ENCODE measurements around the gene SIM1. TPM values are rescaled to one million over a fixed set of nuclear protein-coding genes. Genes with fewer than 3 reads are reported as not detected.
A peak's percentile ranks its signal among the peaks of the same experiment; 100 is the strongest.

SIM1 gene
- total RNA-seq, 2 donors from 2014 or later = not detected

DNA sequence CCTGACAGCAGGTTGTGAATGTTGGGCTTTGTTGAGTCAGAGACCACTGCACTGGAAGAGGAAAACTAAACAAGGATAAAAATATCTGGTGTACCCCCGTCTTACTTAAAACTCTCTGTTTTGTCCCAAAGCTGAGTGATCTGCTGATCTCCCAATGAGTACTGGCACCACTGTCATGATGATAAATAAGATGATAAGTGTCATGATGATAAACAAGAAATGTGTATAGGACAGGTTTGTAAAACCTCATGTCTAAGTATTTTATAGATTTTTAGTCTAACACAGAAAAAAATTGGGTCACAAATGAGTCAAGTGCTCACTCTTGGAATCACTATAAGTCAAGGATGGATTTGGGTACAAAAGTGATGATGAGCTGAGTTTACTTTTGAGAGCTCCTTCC lies 8.5 kb upstream of the SIM1 start:
- DNase-seq = no peak
- intact Hi-C loops (cut with DNase I, micrococcal nuclease) = no loop called here
- no peak for ATAC-seq

DNA sequence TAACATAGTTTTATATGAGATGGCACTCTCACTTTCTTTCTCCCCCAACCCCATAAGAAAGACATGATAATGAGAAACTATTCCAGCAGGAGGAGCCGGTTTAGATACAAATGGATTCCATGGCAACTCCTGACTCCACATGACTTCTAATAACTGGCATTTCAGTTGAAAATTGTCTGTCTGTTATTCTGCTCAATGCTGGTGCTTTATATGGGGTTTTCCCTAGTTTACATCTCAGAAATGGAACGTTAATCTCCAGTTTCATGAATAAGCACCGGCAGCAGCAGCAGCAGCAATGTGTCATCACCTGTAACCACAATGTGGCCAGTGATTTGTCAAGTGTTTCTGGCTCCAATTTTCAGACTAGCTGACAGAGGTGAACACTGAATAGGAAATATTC lies 8.0 kb upstream of the SIM1 start:
- ATAC-seq = no peak
- intact Hi-C loops (cut with DNase I, micrococcal nuclease) = no loop called here
- no peak for DNase-seq

DNA sequence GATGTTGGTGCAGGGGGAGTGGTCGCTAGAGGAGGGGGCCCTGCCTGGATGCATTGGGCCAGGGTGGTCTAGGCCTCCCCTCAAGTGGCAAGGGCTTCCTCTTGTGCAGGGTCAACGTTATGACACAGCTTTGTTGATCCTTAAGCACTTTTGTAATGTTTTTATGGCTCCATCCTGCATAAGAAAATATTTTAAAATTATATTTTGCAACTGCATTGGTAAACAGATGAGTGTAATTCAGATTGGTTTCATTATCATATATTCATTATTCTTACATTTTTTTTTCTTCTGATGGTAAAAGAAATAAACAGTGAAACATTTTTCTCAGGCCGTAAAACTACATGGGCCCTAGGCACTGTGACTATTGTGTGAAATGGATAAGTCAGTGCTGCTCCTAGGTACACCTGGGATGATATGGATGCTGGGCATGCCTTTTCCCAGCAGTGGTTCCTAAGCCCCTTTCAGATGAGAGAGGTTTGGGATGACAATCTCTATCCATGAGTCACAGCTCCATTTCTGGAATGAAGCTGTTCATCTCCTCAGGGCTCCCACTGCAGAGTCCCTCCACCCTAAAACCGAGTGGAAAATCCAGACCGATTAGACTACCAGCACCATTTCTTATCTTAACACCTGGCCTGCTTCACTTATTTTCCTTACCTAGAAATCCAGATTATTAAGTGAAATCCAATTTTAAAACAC lies 5.8 kb upstream of the SIM1 start:
- intact Hi-C loops (cut with DNase I, micrococcal nuclease) = no loop called here
- ATAC-seq (no peak), DNase-seq (no peak)

DNA sequence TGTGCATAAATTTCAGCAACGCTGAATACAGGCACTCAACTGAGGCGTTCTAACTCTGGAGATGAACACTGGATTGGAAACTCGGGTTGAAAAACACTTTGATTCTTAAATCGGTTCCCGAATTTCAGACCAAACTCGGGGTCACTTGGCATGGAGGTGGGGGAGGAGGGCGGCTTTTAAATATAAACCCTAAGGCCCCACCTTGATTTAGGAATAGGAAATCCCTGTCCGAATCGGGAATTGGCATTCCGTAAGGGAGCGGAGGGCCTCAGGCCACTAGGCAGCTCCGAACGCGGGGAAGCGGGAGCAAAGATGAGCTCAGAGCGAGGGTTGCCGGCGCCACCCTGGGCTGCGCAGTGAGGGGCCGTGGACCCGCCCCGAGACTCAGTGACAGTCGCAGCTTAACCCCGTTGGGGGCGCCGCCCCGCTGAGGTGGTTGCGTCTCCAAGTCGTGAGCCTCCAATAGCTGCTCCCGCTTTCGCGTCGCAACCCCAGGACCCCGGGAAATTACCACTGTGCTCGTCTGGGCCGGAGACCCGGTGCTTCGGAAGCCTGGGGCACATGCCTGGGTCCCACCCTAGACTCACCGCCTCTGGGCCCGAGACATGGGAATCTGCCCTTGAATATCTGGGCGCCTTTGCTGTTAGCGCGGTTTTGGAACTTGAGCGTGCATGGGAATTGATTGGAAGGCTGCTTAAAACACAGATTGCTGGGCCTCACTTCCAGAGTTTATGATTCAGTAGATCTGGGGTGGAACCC lies 4.6 kb upstream of the SIM1 start:
- intact Hi-C loops (cut with DNase I, micrococcal nuclease) = no loop called here
- ATAC-seq (no peak), DNase-seq (no peak)

DNA sequence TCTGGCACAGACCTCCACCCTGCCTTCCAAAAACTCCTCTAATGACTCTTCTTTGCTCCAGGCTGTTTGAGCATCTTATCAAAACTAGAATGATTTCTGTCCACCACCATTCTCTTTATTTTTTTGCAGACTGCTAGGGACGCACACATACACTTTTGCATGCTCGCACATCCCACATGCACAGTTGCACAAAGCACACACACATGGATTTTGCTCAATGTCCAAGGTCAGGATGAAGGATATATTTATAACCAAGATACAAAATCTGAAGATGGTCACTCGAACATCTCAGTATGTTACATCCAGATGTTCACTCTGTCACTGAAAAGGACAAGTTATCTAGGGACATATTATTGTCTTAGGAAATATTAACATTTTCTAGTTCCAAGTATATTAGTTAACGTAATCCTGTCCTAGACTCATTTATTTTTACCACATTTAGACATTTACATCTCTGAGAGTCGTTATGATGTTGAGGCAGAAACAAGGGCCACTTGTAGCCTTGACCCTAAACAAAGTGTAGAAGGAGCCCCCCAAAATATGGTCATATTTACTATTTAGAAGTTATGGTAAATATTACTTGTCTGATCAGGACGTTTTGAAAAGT lies 3.4 kb upstream of the SIM1 start:
- ATAC-seq (no peak), DNase-seq (no peak)
- intact Hi-C loops (cut with DNase I, micrococcal nuclease) = no loop called here

DNA sequence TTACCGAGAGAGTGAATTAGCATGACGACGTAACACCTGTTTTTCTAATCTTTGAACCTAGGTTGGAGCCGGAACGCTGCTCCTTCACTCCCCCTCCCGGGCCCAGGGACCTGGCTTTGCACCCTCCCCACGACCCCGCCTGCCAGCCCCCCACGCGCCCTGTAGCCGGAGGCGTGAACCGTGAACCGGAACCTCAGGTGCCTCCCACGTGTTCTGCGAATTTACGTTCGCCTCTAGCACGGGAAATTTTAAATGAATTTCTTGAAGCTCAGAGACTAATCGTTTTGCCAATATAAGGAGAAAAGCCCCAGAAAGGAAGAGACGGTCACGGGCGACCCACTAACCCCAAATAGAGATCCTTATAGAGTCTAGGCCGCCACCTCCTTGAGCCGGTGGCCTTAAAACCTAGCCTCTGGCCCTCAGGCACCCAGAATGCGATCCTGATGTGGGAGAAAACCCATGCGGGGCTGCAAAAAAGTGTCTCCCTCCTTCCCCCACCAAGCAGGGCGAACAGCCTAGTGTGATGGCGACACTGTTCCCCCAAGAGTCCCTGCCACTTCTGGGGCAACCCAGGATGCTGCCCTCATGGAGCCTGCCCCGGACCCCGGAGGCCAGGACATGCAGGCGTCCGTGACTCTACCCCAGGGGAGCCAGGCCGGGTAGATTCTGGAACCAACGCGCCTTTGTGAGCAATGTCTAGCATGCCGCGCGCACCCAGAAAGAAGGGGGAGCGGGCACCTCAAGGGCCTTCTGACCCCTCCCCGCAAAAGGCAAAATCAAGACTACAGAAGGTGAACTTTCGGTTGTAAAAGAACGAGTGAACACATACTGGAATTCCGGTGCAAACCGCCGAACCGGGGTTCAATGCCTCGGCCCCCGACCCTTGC lies 2.7 kb upstream of the SIM1 start:
- peak; percentile 23 for ATAC-seq
- intact Hi-C loops (cut with DNase I, micrococcal nuclease) = no loop called here
- no peak for DNase-seq

DNA sequence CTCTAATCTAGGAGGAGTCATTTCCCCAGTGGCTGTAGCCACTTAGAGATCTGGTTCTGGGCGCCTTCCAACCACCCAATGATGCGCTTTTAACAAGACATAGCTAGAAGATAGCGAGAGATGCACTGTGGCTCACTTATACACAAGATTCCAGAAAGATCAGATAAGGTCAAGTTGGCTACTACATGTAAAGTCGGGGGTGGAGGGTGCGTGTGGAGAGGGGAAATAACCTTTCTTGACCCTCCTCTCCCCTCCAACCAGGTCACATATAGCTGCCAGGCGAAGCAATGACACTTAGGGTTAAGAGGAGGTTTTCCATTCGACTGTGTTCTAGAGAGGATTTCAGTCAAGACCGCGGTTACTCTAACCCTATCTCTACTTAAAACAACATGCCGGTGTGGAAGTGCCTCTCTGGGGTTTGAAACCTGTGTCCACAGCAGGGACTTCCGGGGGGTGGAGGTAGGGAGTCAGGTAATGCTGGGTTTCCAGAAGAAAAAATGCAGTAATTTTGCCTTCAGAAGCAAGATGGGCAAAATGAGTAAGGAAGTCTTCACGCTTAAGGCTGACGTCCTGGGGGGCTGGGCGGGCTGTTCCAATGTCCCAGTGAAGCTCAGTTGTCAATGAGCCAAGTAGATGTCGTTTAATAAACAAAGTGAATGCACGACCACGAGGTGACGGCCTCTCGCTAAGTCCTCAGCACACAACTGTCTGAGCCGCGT lies 1.8 kb upstream of the SIM1 start:
- DNase-seq (no peak), ATAC-seq (no peak)
- intact Hi-C loops (cut with DNase I, micrococcal nuclease) = no loop called here

DNA sequence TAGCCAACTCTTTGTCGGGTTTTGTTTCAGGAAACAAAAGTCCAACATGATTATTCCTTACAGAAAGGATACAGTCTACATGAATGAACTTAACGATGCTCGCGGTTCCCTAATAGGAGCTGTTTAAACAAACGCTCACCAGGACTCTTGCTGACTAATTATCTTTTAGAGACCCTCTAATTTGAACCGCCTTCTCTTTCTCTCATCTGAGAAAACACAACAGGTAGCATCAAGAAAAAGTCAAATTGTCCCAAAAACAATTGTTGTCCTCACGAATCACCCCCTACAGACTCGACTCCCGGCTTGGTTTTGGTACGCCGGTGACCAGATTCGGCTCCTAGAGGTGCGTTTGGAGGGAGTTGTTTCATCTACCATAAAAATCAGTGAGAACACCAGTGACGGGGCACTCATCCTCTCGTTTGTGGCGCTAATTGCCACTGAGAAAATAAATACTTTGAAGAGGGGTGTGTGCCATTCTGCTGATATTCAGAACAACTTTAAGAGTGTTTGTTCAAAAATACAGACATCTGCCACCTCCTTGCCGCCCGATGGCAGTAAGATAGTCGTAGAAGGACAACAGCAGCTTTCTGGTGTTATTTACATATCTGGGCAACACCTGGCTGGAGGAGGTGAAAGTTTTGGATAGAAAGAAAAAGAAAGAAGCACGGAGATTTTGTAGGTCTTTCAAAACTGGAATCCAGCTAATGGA lies 1.1 kb upstream of the SIM1 start:
- DNase-seq = no peak

DNA sequence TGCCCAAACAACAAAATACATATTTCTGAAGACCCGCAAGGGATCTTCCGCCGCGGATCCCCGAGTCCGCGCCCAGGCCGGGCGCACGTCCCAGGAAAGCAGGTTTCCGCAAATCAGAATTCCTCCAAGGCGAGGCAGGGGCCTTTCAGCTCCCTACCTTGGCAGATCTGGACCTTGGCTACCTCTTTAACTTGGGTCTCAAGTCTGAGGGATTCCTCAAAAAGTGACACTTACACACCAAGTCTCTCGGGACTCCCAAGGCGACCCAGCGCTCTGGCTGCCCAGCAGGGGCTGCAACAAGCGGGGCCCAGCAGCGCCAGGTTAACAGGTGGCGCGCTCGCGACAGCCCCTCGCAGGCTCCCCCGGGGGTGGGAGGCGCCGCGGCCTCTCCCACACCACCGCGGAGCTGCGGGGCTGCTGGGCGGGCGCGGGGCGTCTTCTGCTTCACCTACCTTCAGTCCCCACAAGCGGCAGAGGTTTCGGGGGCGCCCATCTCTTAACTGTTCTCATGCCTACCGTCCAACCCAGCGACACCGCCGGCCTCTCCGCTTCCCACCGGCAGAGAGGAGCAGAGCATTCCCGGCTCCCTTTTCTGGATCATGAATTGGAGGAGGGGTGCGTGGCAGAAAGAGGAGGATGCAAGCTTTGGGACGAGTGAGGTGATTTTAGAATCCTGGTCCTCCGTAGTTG lies 414 bp downstream of the SIM1 start:
- intact Hi-C loops (cut with DNase I, micrococcal nuclease) = no loop called here
- ATAC-seq = no peak
- DNase-seq = no peak

More for the DNA sequence above, 1.1 kb upstream of the SIM1 start:
- intact Hi-C loops (cut with DNase I, micrococcal nuclease) = no loop called here
- ATAC-seq = no peak

DNA sequence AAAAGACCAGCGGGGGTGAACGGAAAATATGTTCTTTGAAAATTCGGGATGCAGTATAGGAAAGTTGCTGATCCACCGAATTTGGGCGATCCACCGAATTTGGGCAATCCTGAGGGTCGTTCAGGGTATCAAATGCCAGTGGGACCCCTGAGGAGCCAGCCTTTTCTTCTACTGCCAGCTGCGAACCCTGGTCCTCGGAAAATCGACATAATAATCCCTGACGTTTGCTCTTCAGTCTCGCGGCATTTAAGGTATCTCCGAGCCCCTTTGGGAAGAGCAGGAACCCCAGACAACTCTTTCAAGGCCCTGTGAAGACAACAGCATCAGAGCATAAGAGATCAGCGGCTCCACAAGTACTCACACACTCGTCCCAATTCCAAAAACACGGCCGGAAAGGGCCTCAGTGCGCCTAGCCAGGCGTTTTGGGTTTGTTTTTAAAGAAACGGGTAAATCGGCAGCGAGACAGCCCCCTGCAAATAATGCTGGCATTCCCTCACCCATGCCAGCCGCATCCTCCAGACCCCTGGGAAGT lies 1.0 kb downstream of the SIM1 start:
- intact Hi-C loops (cut with DNase I, micrococcal nuclease) = no loop called here
- ATAC-seq (no peak), DNase-seq (no peak)

DNA sequence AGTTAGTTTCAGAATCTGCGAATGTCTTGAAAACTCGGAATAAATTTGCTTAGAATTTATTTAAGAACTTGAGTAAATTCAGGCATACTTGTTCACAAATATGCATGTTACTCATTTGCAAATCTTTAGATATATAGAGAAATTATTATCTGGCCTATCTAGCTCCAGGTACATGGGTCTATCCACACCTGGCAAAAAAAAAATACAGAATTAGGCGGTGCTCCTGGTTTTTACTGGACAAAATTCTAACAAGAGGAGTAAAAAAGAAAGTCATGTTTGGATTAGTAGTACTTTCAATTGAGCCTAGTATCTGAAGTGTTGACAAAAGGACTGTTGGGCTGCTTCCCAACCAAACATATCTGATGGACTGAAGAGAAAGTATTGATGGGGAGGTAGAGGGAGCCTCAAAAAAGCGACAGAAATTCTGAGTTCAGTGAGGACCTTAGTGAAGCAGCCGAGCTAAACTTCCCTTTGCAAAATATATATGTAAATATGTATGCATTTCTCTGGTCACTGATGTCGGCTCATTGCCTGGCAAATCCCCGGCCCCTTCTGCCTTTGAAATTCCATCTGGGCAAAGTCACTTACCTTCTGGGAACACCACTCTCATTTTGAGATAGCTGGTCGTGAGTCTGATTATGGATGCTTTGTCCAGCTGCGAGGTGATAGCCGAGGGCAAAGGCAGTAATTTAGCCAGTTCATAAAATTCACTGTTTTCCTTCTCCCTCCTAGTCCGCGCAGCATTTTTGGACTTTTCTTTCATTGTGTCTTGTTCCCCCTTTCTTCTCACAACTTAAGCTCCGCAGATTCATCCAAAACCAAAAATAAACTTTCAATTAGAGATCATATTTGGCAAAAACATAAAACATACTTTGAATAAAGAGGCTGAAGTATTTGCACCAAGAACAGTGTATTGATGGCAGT lies 1.8 kb downstream of the SIM1 start:
- intact Hi-C loops (cut with DNase I, micrococcal nuclease) = no loop called here
- DNase-seq = no peak
- ATAC-seq = no peak

DNA sequence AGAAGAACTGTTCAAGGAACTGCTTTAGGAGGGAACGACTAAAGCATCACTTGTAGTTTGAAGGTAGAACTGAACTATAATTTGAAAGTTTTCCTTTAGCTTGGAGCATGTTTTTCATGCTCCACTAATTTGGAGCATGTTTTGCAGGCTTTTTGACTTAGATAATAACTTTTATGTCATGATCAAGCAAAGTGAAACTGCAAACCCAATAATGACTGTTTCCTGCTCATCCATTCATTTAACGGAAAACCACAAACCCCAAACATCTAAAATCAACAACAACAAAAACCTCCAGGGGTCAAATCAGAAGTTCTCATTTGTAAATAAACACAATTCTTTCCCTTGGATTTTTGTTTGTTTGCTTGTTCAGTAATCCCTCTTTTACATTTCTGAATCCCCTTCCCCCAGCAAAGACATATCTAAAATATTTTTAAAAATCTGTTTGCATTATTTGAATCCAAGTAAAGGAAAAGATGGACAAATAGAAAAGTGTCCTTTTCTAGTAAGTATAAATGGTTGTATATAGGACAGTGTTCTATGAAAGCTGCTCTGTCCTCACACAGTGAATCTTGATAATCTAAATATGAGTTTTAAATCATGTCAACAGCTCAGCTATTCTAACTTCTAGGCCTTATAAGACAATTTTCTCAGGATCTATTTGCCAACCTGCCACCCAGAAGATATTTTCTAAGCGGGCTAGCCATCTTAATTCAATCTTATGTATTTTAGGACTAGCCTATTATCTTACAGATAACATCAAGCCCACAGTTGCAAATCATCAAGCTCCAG lies 2.6 kb downstream of the SIM1 start:
- intact Hi-C loops (cut with DNase I, micrococcal nuclease) = no loop called here
- DNase-seq (no peak), ATAC-seq (no peak)

DNA sequence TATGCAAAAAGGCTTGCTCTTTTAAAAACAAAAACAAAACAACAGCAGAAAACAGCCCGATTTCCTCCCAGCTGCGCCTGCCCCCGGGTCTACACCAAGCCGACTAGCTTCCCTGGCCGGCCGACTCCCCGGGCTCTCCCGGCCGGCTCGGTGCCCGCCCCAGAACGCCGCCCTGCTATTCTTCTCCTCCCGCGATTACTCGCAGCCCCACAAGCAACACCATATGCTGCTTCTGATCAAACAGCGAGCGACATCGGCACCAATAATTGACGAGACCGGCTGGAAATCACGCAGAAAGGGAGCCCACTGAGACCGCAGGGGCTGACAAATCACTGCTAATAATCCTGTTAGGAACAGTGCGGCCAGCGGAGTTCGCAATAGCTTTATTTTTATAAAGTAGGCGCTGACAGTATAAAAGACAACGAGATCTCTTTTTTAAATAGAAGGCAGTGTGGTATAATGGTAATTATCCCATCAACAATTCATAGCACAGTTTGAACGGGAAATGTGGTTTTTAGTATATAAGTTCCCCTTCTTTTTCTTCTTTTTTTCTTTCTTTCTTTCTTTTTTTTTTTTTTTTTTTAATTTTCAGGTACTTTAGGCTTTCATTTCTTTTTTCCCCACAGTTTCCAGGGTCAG lies 3.3 kb downstream of the SIM1 start:
- ATAC-seq (no peak), DNase-seq (no peak)
- intact Hi-C loops (cut with DNase I, micrococcal nuclease) = no loop called here

DNA sequence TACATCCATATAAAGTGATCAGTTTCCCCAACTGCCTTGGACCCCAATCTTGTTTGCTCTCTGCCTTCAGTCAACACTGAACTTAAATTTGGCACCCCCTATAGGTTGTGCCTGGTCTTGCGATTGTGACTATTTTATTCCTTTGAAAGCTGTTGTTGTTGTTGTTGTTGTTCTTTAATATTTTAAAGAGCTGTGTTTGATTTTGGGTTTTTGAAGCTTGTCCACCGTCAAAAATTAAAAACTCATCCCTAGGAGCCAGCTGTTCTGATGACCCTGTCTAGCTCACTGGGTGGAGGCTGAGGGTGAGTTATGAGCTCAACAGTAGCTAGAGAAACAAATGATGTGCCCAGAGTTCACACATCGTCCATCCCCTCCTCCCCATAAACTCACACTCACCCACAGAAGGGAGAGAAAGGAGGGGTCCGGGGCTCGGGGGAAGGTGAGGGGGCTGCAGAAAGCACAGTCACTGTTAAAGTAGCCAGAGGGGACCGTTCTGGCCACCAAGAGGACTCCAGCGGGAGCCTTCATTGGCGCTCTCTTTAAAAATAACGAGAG lies 4.0 kb downstream of the SIM1 start:
- intact Hi-C loops (cut with DNase I, micrococcal nuclease) = no loop called here
- ATAC-seq = no peak
- DNase-seq = no peak
